ENCODE measurements around the gene SDK1.

SDK1 gene

DNA sequence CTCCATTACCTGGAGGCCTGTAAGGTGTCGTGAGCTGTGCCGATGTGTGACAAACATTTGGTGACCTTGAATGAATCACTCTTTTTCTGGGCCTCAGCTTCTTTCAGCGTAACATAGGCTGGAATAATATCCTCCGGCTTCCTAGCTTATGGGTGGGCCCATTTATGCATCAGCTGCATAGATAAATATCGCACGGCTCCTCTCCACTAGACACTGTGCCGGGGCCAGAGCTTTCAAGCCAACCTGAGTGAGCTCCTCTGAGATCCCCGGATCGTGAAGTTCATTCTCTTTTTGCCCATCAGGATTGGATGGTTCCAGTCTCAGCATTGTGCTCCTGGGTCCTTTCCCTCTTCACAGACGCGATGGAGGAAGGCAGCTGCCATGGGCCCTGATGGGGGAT is 806.8 kb downstream of the SDK1 start:
- no peaks in the 10 kb centered on the region for H3K36me3 ChIP-seq (ENCODE audit: control insufficient read depth, low read length)
- no peaks in the 10 kb centered on the region for H3F3A ChIP-seq (ENCODE audit: control insufficient read depth, insufficient read depth)
- no peak overlapping the region for H3K4me3 ChIP-seq (ENCODE audit: low read length)
- peaks cover 10% of the 10 kb centered on the region; the same call in 1 of the 2 replicates for H3K9me3 ChIP-seq (ENCODE audit: control insufficient read depth, insufficient read depth, low read length)
- H3K79me2 ChIP-seq (ENCODE audit: control insufficient read depth, low read length), result no peaks in the 10 kb centered on the region
- no peaks in the 10 kb centered on the region for H3K4me1 ChIP-seq (ENCODE audit: control insufficient read depth, low read length)
- H3K27me3 ChIP-seq (ENCODE audit: control insufficient read depth, low read length), result no peaks in the 10 kb centered on the region
- H3K4me2 ChIP-seq (ENCODE audit: low read length), result no peak overlapping the region
- H3K27ac ChIP-seq (ENCODE audit: low read depth, low read length), result no peak overlapping the region
- H4K20me1 ChIP-seq (ENCODE audit: control insufficient read depth, insufficient read depth, low read depth, low read length), result no peaks in the 10 kb centered on the region
- TF ChIP-seq, protein P1, sequence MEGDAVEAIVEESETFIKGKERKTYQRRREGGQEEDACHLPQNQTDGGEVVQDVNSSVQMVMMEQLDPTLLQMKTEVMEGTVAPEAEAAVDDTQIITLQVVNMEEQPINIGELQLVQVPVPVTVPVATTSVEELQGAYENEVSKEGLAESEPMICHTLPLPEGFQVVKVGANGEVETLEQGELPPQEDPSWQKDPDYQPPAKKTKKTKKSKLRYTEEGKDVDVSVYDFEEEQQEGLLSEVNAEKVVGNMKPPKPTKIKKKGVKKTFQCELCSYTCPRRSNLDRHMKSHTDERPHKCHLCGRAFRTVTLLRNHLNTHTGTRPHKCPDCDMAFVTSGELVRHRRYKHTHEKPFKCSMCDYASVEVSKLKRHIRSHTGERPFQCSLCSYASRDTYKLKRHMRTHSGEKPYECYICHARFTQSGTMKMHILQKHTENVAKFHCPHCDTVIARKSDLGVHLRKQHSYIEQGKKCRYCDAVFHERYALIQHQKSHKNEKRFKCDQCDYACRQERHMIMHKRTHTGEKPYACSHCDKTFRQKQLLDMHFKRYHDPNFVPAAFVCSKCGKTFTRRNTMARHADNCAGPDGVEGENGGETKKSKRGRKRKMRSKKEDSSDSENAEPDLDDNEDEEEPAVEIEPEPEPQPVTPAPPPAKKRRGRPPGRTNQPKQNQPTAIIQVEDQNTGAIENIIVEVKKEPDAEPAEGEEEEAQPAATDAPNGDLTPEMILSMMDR (IDR thresholded peaks at IDR 0.05; ENCODE audit: low read depth, low read length, poor library complexity, severe bottlenecking), result no peak
- TF ChIP-seq EZH2phosphoT487 (IDR thresholded peaks at IDR 0.05; ENCODE audit: borderline replicate concordance, low read length), result no peak
- H3K9me2 ChIP-seq (replicated peaks; ENCODE audit: control insufficient read depth, low read length), result no peaks in the 10 kb centered on the region

DNA sequence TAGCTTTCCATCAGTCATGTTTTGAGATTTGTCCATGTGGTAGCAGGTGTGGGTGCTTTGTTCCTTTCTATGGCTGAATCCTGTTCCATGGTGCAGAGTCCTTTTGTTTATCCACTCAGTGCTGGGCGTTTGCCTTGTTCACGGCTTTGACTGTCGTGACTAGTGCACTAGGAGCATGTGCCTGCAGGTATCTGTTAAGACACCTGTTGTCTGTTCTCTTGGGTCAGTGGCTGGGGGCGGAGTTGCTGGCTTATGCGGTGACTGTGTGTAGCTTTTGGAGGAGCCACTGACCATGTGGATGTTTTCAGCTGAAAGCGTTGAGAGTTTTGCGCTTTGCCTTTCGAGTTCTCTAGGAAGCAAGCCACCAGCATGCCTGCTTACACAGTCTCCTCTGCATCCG is 807.9 kb downstream of the SDK1 start:
- no peaks in the 10 kb centered on the region for H3K79me2 ChIP-seq (ENCODE audit: control insufficient read depth, low read length)

DNA sequence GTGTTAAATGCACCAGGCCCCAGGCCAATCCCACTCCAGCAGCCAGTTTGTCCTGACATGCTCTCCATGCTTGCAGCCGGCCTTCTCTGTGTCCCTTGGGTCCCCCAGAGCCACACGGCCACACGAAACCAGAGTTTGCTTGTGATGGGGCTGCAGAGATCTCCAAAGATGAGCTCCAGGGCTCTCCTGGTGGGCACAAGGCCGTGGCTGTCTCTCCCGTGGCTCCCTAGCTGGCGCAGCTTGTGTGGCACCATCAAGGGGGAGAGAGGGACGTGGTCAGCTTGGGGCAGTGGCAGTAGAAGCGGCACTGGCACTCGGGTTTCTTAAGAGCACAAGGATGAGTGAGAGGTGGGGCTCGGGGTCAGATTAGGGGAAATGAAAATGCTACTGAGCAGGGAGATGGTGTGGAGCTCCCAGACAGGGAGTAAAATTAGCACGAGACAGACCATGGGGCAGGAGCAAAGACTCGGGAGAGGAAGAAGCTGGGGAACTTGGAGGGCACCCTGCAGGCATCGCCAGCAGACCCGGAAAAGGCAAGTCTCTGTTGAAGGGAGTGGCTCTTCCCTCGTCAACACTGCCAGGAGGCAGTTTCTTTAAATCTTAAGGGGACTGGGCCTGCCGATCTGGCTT is 808.5 kb downstream of the SDK1 start:
- Histone ChIP-seq H3F3A (ENCODE audit: control insufficient read depth, insufficient read depth) (no peaks in the 10 kb centered on the region), H3K4me1 (ENCODE audit: control insufficient read depth, low read length) (no peaks in the 10 kb centered on the region), H3K27ac (ENCODE audit: low read depth, low read length) (no peak overlapping the region), H3K4me2 (ENCODE audit: low read length) (no peak overlapping the region), H3K36me3 (ENCODE audit: control insufficient read depth, low read length) (no peaks in the 10 kb centered on the region), H3K27me3 (ENCODE audit: control insufficient read depth, low read length) (no peaks in the 10 kb centered on the region), H3K9me2 (replicated peaks; ENCODE audit: control insufficient read depth, low read length) (no peaks in the 10 kb centered on the region), H3K4me3 (ENCODE audit: low read length) (no peak overlapping the region), H3K79me2 (ENCODE audit: control insufficient read depth, low read length) (no peaks in the 10 kb centered on the region), H3K9me3 (ENCODE audit: control insufficient read depth, insufficient read depth, low read length) (peaks cover 18% of the 10 kb centered on the region; the same call in 1 of the 2 replicates), H4K20me1 (ENCODE audit: control insufficient read depth, insufficient read depth, low read depth, low read length) (no peaks in the 10 kb centered on the region)
- TF ChIP-seq EZH2phosphoT487 (IDR thresholded peaks at IDR 0.05; ENCODE audit: borderline replicate concordance, low read length), result no peak
- TF ChIP-seq, protein P1 (IDR thresholded peaks at IDR 0.05; ENCODE audit: low read depth, low read length, poor library complexity, severe bottlenecking), result no peak

More for the DNA sequence above, 807.9 kb downstream of the SDK1 start:
- H3K27ac ChIP-seq (ENCODE audit: low read depth, low read length), result no peak overlapping the region
- peaks cover 12% of the 10 kb centered on the region; the same call in 1 of the 2 replicates for H3K9me3 ChIP-seq (ENCODE audit: control insufficient read depth, insufficient read depth, low read length)
- H4K20me1 ChIP-seq (ENCODE audit: control insufficient read depth, insufficient read depth, low read depth, low read length), result no peaks in the 10 kb centered on the region
- no peak overlapping the region for H3K4me2 ChIP-seq (ENCODE audit: low read length)
- no peaks in the 10 kb centered on the region for H3K9me2 ChIP-seq (replicated peaks; ENCODE audit: control insufficient read depth, low read length)
- H3F3A ChIP-seq (ENCODE audit: control insufficient read depth, insufficient read depth), result no peaks in the 10 kb centered on the region
- H3K4me3 ChIP-seq (ENCODE audit: low read length), result no peak overlapping the region
- no peaks in the 10 kb centered on the region for H3K36me3 ChIP-seq (ENCODE audit: control insufficient read depth, low read length)
- no peaks in the 10 kb centered on the region for H3K27me3 ChIP-seq (ENCODE audit: control insufficient read depth, low read length)
- no peaks in the 10 kb centered on the region for H3K4me1 ChIP-seq (ENCODE audit: control insufficient read depth, low read length)
- TF ChIP-seq, protein P1 (IDR thresholded peaks at IDR 0.05; ENCODE audit: low read depth, low read length, poor library complexity, severe bottlenecking), result no peak
- TF ChIP-seq EZH2phosphoT487 (IDR thresholded peaks at IDR 0.05; ENCODE audit: borderline replicate concordance, low read length), result no peak

All from DOHH2 (cell line).